ENCODE results near the gene FBXL5.

Gene FBXL5

DNA sequence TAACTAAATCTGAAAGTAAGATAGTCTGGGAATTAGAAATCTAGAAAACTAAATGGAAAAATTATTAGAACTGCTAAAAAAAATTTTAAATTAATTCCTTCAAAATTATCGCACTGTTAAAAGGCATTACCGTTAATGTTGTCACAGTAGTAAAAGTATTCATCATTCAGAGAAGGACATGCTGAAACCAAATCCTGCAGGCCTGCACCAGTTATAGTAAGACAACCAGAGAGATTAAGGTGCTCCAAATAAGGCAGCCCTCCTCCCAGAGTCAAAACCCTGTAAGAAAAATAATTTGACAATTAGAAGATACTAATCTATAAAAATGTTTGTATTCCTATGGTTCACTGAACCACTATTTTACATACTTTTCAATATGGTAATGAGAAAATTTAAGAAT lies 43.0 kb downstream of the FBXL5 start:
- Histone ChIP-seq H3K9me3 (ENCODE audit: insufficient read depth, low read length) (no peaks in the 10 kb centered on the region), H3K9ac (ENCODE audit: low read length) (no peak overlapping the region), H3K4me1 (ENCODE audit: low read length) (no peaks in the 10 kb centered on the region), H4K20me1 (ENCODE audit: insufficient read depth, low read length) (no peaks in the 10 kb centered on the region), H3K4me2 (ENCODE audit: low read length) (no peak overlapping the region), H3K27ac (ENCODE audit: low read length) (no peak overlapping the region), H3K36me3 (replicated peaks; ENCODE audit: low read depth, low read length) (peaks cover 7% of the 10 kb centered on the region), H3K27me3 (ENCODE audit: low read depth, low read length) (no peaks in the 10 kb centered on the region), H3K4me3 (ENCODE audit: low read length) (no peak overlapping the region), H3K79me2 (ENCODE audit: low read length) (peaks cover 6% of the 10 kb centered on the region), H2AFZ (ENCODE audit: low read depth, low read length) (no peak overlapping the region)
- TF ChIP-seq, protein P1, sequence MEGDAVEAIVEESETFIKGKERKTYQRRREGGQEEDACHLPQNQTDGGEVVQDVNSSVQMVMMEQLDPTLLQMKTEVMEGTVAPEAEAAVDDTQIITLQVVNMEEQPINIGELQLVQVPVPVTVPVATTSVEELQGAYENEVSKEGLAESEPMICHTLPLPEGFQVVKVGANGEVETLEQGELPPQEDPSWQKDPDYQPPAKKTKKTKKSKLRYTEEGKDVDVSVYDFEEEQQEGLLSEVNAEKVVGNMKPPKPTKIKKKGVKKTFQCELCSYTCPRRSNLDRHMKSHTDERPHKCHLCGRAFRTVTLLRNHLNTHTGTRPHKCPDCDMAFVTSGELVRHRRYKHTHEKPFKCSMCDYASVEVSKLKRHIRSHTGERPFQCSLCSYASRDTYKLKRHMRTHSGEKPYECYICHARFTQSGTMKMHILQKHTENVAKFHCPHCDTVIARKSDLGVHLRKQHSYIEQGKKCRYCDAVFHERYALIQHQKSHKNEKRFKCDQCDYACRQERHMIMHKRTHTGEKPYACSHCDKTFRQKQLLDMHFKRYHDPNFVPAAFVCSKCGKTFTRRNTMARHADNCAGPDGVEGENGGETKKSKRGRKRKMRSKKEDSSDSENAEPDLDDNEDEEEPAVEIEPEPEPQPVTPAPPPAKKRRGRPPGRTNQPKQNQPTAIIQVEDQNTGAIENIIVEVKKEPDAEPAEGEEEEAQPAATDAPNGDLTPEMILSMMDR (IDR thresholded peaks at IDR 0.05; ENCODE audit: low read depth, low read length): no peak

DNA sequence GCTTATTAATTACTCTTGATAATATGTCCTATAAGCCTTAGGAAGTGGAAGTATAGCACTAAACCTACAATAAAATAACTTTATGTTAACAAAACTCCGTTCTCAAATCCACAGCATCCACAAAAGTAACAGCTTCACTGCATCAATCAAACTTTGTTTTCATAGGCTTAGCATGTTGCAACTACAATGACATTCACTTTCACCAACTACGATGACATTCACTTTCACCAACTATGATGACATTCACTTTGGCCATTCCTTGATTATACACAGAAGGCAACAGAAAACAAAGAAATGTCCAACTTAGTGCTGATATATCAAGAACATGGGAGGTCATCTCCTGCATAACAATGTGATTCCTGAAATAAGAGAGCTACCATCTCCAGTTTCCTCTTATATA lies 44.3 kb downstream of the FBXL5 start:
- H3K9me3 ChIP-seq (ENCODE audit: insufficient read depth, low read length): no peaks in the 10 kb centered on the region
- H3K4me2 ChIP-seq (ENCODE audit: low read length): no peak overlapping the region
- H4K20me1 ChIP-seq (ENCODE audit: insufficient read depth, low read length): no peaks in the 10 kb centered on the region
- H3K79me2 ChIP-seq (ENCODE audit: low read length): no peaks in the 10 kb centered on the region
- H3K27ac ChIP-seq (ENCODE audit: low read length): no peak overlapping the region
- H3K4me3 ChIP-seq (ENCODE audit: low read length): no peak overlapping the region
- no peak for TF ChIP-seq EZH2phosphoT487 (IDR thresholded peaks at IDR 0.05; ENCODE audit: low read depth)
- TF ChIP-seq, protein P1 (IDR thresholded peaks at IDR 0.05; ENCODE audit: low read depth, low read length): no peak
- H2AFZ ChIP-seq (ENCODE audit: low read depth, low read length): no peak overlapping the region
- H3K9ac ChIP-seq (ENCODE audit: low read length): no peak overlapping the region
- H3K36me3 ChIP-seq (replicated peaks; ENCODE audit: low read depth, low read length): peaks cover 7% of the 10 kb centered on the region
- H3K27me3 ChIP-seq (ENCODE audit: low read depth, low read length): no peaks in the 10 kb centered on the region
- no peaks in the 10 kb centered on the region for H3K4me1 ChIP-seq (ENCODE audit: low read length)

GRCh38 chr4:15605537-15605936 lies 49.6 kb downstream of the FBXL5 start:
- H3K9me3 ChIP-seq (ENCODE audit: insufficient read depth, low read length): no peaks in the 10 kb centered on the region
- no peak overlapping the region for H3K4me3 ChIP-seq (ENCODE audit: low read length)
- no peak overlapping the region for H3K9ac ChIP-seq (ENCODE audit: low read length)
- no peak overlapping the region for H3K4me2 ChIP-seq (ENCODE audit: low read length)
- no peak overlapping the region for H3K27ac ChIP-seq (ENCODE audit: low read length)
- H3K27me3 ChIP-seq (ENCODE audit: low read depth, low read length): no peaks in the 10 kb centered on the region
- H3K4me1 ChIP-seq (ENCODE audit: low read length): no peaks in the 10 kb centered on the region
- peaks cover 9% of the 10 kb centered on the region for H3K36me3 ChIP-seq (replicated peaks; ENCODE audit: low read depth, low read length)
- TF ChIP-seq, protein P1 (IDR thresholded peaks at IDR 0.05; ENCODE audit: low read depth, low read length): no peak
- TF ChIP-seq EZH2phosphoT487 (IDR thresholded peaks at IDR 0.05; ENCODE audit: low read depth): no peak
- H3K79me2 ChIP-seq (ENCODE audit: low read length): no peaks in the 10 kb centered on the region
- no peak overlapping the region for H2AFZ ChIP-seq (ENCODE audit: low read depth, low read length)
- H4K20me1 ChIP-seq (ENCODE audit: insufficient read depth, low read length): no peaks in the 10 kb centered on the region

GRCh38 chr4:15601862-15602261 lies 53.3 kb downstream of the FBXL5 start:
- no peaks in the 10 kb centered on the region for H3K9me3 ChIP-seq (ENCODE audit: insufficient read depth, low read length)
- no peaks in the 10 kb centered on the region for H4K20me1 ChIP-seq (ENCODE audit: insufficient read depth, low read length)
- no peak overlapping the region for H3K9ac ChIP-seq (ENCODE audit: low read length)
- H3K27me3 ChIP-seq (ENCODE audit: low read depth, low read length): no peaks in the 10 kb centered on the region
- no peak for TF ChIP-seq EZH2phosphoT487 (IDR thresholded peaks at IDR 0.05; ENCODE audit: low read depth)
- TF ChIP-seq, protein P1 (IDR thresholded peaks at IDR 0.05; ENCODE audit: low read depth, low read length): no peak
- no peaks in the 10 kb centered on the region for H3K79me2 ChIP-seq (ENCODE audit: low read length)
- H3K4me1 ChIP-seq (ENCODE audit: low read length): no peaks in the 10 kb centered on the region
- peaks cover 9% of the 10 kb centered on the region for H3K36me3 ChIP-seq (replicated peaks; ENCODE audit: low read depth, low read length)
- H3K27ac ChIP-seq (ENCODE audit: low read length): no peak overlapping the region
- no peak overlapping the region for H2AFZ ChIP-seq (ENCODE audit: low read depth, low read length)
- no peak overlapping the region for H3K4me2 ChIP-seq (ENCODE audit: low read length)
- no peak overlapping the region for H3K4me3 ChIP-seq (ENCODE audit: low read length)

Measured in OCI-LY3 (cell line).